RPMI7951 (cell line): ENCODE data around the gene TSHZ1. TPM values are rescaled to one million over a fixed set of nuclear protein-coding genes. Genes with fewer than 3 reads are reported as not detected.

Experiments used
- DNase-seq: peaks from one replicate; pipeline ENCODE4 v3.0.0-alpha.2; 2012; ENCODE audit warnings: low read depth
- total RNA-seq: library from RNA; depleted of rRNA; stranded (reverse); fragments of >200 nt; shearing (Covaris generic); gene quantifications from 2 replicates; pipeline ENCODE4 v1.2.3, GENCODE V29; 2014

Gene TSHZ1
- total RNA-seq, 1 experiment from 2014 or later: 8.4 TPM

DNA sequence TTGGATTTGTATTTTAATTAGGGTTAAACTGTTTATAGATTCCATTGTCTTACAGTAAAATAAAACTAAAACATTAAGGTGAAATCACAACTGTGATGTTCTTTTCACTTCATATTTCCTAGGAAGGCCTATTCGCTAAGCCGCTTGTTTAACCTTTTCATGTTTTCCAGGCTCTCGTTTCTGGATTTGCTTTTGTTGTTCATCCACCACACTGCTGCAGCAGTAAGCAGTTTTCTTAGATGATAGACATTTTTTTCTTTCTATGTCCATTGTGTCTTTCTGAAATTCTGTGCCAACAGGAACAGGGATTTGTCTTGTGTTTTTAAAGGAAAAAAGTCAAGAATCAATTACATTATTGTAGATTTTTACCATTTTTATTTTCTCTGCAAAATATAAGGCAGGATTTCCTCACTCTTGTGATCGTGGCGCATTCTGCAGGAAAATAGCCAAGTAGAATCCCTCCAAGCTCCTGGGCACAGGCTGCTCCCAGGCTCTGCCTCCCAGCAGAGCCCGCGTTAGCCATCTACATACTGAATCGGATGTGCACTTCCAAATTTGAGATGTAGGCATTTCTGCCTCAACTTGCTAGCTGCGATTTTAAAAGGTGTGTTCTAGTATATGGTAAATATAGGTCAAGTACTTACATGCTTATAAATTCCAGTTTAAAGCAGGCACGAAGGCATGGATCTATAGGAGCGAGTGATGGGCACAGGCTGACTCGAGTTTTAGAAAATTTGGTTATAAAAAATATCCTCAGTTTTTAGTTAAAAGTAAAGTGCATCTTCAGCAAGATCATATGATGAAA lies 10.2 kb downstream of the TSHZ1 start:
- DNase-seq: no peak

DNA sequence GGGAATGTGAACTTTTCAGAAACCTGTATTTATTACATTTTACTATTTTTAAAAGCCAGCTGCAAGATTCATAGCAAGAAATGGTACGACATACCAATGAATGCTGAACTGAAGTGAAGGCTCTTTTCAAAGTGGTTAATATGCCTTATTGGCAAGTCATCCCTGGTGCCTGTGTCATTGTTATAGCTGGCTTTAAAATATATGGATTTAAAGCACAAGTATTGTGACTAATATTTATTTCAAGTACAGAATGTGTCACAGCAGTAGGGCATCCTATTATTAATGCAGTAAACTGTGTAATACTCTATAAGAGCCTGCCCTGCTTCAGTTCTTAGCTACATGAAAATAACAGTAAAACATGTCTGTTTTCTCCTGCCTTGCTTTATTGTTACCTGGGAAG lies 10.8 kb downstream of the TSHZ1 start:
- no peak for DNase-seq

- DNase-seq: no peak
Measured at GRCh38 chr18:75221897-75222296, 11.3 kb downstream of the TSHZ1 start.

DNA sequence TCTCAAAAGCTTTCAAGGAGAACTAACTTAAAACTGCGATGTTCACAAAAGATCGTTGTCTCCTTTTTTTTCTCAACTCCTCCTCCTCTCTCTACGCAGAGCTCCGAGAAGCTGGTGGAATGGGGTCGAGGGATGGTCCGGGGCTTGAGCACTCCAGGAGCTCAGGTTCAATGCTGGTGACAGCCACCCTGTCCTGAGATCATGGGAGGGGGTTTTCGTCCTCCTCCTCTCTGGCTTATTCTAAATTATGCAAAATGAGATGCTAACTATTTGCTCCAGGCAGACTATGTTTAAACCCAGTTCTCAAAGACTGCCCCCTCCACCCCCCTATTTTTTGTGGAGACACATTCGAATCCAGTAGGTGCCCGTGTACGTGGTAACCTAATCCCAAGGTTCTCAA lies 11.8 kb downstream of the TSHZ1 start:
- no peak for DNase-seq

GRCh38 chr18:75223687-75224347 lies 13.2 kb downstream of the TSHZ1 start:
- DNase-seq: peak; percentile 58

GRCh38 chr18:75226286-75226955 lies 15.8 kb downstream of the TSHZ1 start:
- DNase-seq: peak; percentile 30

- no peak for DNase-seq
Measured at GRCh38 chr18:75226956-75227316, 16.3 kb downstream of the TSHZ1 start.

DNA sequence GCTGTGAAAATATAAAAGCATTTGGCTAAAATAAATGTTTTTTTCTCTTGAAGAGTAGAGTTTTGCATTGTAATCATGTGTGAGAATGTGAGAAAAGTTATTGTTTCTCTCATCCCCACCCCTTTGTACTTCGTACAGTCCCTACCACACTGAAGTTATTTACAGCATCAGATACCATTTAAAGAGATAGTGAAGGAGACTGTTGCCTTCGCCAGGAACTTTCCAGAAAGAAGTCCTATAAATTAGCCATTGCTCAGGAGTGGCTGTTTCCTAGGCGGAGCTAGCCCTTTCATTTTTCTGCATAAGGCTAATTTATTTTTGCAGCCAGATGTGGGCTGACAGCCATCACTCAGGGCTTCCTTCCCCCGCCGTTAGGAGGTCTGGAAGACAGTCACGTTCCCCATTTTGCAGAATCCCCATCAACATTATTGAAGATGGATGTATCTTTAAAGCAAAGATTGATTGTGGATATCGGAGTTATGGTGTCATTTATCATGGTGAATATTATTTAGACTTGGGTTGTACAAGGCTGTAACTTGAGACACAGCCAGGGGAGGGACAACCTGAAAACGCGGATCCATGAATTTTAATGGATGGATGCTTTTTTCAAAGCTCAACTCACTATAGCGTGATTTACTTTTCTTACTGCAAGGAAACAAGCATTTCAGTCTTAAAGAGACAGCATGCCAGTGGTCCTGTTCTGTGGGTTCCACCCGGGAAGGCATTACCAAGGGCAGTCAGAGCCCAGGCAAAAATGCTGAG lies 17.1 kb downstream of the TSHZ1 start:
- DNase-seq: no peak

GRCh38 chr18:75228967-75229366 lies 18.4 kb downstream of the TSHZ1 start:
- DNase-seq: no peak

DNA sequence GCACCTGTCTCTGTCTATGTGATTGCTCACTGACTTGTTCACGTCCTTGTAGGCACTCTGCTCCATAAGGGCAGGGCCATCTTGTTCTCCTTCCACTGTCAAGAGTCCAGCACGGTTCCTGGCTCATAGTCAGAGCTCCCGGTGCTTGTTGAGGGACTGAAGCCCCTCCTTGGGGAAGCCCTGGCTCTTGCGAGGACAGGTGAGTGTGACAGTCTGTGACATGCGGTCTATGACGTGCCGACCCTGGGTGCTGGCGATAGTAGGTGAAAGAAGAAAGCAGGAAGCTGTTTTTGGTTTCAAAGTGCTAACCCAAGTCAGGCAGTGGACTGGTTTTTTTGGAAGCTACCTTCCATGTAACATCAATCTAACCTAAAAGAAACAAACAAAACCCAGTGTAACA lies 18.8 kb downstream of the TSHZ1 start:
- no peak for DNase-seq

DNA sequence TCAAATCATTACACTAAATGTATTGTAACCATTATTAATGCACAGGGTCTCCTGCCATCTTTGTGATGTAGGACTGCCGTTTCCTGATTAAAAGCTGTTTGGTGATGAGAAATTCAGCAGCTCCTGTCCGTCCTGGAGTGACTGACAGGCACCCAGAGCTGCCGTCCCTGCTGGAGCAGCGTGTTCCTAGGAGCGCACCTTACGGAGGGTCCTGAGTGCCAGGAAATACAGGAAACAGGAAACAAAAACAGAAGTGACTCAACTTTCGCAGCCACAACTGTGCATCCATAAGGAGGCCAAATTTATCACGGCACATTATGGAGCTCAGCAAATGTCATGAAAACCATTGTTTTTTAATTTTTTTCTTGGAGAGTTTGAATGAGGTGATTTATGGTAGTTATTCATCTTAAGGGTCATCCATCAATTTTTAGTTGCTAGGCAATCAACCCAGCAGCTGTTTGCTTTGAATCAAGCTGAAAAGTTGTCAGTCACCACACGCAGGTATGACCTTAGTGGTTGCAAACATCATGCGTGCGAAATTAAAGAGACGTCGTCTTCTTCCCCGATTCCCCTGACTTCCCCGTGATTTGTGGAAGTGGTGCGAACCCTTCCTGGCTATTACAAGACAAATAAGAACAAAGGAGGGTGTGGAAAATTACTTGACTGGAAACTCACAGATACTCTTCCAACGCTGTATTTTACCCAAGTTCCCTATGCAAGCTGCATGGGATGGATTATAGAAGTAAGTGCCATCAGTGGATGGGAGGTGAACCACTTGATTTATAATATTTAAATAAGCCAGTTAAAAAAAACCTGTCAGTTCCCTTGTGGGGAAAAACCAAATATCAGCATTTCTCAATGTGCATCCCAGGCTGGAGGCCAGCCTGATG lies 19.8 kb downstream of the TSHZ1 start:
- no peak for DNase-seq

DNA sequence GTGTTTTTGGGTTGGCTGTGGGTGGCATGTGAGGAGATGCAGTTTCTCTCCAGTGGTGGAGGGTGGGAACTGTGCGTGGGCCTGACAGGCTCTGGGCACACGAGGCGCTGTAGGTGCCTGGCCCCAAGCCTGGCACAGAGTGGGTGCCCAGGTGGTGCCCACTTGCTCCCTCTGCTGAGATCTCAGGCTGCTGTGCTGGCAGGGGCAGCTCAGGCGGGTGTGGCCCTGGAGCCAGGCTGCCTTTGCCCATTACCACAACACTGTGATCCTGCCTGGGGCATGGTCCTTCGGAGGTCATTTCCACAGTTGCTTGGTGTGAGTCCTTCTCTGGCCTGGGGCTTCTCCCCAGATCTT lies 20.4 kb downstream of the TSHZ1 start:
- peak; percentile 25 for DNase-seq

DNA sequence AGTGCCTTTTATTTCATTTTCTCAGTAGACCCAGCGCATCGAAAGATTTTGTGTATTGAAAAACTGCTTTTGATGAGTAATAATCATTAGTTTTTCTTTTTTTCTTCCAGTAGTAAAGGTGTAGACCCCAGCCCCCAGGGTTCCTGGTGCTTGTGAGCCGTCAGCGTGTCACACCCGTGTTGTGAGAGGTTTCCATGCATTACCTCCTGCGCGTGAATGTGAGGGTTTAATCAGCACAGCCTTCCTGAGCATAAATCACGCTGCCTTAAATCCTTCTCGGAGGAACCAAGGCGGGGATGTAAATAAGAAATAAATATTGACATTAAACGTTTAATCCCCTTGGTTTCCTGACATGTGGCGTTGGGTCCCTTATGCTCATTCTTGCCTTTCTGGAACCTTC lies 24.3 kb downstream of the TSHZ1 start:
- no peak for DNase-seq

DNA sequence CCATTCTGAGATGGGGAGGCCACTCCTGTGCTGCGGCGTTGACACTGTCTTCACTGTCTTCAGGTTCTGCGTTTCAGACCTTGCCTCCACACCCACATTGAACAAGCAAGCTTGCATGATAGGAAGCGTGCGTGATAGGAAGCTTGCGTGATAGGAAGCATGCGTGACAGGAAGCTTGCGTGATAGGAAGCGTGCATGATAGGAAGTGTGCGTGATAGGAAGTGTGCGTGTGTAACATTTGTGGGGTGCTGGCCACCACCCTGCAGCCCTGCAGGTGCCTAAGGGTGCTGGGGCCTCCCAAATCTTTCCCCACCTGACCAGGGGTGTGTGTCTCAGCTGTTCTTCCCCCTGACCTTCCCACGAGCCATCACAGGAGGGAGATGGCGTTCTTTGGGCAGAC lies 25.3 kb downstream of the TSHZ1 start:
- no peak for DNase-seq

- no peak for DNase-seq
Measured at GRCh38 chr18:75238100-75238499, 27.5 kb downstream of the TSHZ1 start.

- no peak for DNase-seq
Measured at GRCh38 chr18:75238786-75239185, 28.2 kb downstream of the TSHZ1 start.

- no peak for DNase-seq
Measured at GRCh38 chr18:75240433-75240832, 29.8 kb downstream of the TSHZ1 start.

- no peak for DNase-seq
Measured at GRCh38 chr18:75241705-75242104, 31.1 kb downstream of the TSHZ1 start.

DNA sequence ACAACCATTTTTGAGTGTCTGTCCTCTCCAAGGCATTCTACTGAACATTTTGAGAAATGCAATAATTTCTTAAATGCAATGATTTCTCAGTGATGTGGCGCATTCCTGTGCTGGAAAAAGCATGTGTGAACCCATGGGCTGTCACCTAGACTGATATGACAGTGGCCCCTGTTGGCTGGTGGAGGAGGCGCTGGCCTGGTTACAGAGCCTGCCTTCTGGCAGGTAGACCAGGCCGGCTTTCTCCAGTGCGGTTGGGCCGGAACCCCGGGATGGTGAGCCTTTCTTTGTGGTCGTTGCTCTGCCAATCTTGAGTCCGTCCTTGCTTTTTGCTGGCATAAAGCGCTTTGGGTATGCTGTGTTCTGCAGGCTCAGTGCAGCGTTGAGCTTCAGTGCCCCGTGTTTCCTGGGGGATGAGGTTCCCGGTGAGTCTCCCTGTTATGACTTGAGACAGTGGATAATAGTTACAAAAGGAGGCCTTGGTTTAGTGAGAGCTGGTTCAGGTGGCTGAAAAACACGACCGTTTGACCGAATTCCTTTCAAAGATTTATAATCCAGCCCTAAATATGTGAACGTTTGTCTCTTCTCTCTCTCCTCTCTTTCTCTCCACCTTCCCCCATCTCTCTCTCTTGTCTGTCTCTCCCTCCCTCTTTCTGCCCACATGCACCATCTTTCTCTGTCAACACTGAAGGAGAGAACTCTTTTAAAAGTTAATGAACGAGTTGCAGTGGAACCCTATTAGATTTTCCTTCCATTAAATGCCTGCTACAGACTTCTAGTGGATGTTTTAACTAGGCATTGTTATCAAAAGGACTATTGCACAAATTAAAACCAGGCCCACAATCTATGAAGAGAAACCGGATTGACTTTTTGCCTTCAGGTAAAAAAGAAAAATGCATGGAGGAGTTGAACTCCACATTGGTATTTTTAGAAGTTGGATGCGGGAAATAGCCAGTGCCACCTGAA lies 34.0 kb downstream of the TSHZ1 start:
- DNase-seq: no peak
